HUES48 (cell line): Measurements from ENCODE around the gene KIFC1.
"Not testable (repeated sequence)": the region's sequence is repeated elsewhere in the genome, so short reads cannot be mapped to it uniquely, and the experiment has no call there.

Experiments
- H3K27ac ChIP-seq: one replicate; pipeline ENCODE4 v1.7.0; 2013; ENCODE audit warnings: low read depth, low read length, inconsistent platforms
- H3K27me3 ChIP-seq: 2 replicates; pipeline ENCODE4 v1.6.1; 2013; ENCODE audit warnings: mild to moderate bottlenecking, low read length; ENCODE audit not compliant: control insufficient read depth, insufficient read depth
- H3K36me3 ChIP-seq: 2 replicates; pipeline ENCODE4 v1.6.1; 2013; ENCODE audit warnings: low read length; ENCODE audit not compliant: control insufficient read depth, insufficient read depth
- H3K4me1 ChIP-seq: 2 replicates; pipeline ENCODE4 v1.6.1; 2013; ENCODE audit warnings: mild to moderate bottlenecking, low read length; ENCODE audit not compliant: control insufficient read depth, insufficient read depth
- H3K4me3 ChIP-seq: 2 replicates; pipeline ENCODE4 v1.5.1; 2013; ENCODE audit warnings: mild to moderate bottlenecking, low read depth, low read length
- H3K9ac ChIP-seq: 2 replicates; pipeline ENCODE4 v1.6.1; 2013; ENCODE audit warnings: mild to moderate bottlenecking, low read depth, low read length, moderate library complexity
- H3K9me3 ChIP-seq: 2 replicates; pipeline ENCODE4 v1.6.1; 2013; ENCODE audit warnings: low read length; ENCODE audit not compliant: control insufficient read depth, insufficient read depth

KIFC1 gene

GRCh38 chr6:33398601-33399000, 7.0 kb downstream of the KIFC1 start:
- H3K4me3 ChIP-seq, H3K27ac ChIP-seq, H3K27me3 ChIP-seq, H3K9me3 ChIP-seq, H3K9ac ChIP-seq, H3K4me1 ChIP-seq: not testable (repeated sequence)
- peaks cover 55% of the 10 kb centered on the region for H3K36me3 ChIP-seq

- not testable (repeated sequence) for H3K4me1 ChIP-seq, H3K9ac ChIP-seq, H3K27ac ChIP-seq, H3K9me3 ChIP-seq, H3K27me3 ChIP-seq, H3K4me3 ChIP-seq
- H3K36me3 ChIP-seq: peaks cover 67% of the 10 kb centered on the region
Measured at GRCh38 chr6:33399881-33400280, 8.3 kb downstream of the KIFC1 start.

- H3K27ac ChIP-seq: no peak overlapping the region
- peaks cover 73% of the 10 kb centered on the region for H3K36me3 ChIP-seq
- H3K9me3 ChIP-seq: no peaks in the 10 kb centered on the region
- H3K4me1 ChIP-seq: peaks cover 4% of the 10 kb centered on the region; the same call in 1 of the 2 replicates
- H3K9ac ChIP-seq: no peak overlapping the region
- H3K4me3 ChIP-seq: no peak overlapping the region
- no peaks in the 10 kb centered on the region for H3K27me3 ChIP-seq
Measured at GRCh38 chr6:33404884-33405283, 13.3 kb downstream of the KIFC1 start.

- H3K9me3 ChIP-seq: no peaks in the 10 kb centered on the region
- no peak overlapping the region for H3K9ac ChIP-seq
- peaks cover 4% of the 10 kb centered on the region; the same call in 1 of the 2 replicates for H3K4me1 ChIP-seq
- peaks cover 68% of the 10 kb centered on the region for H3K36me3 ChIP-seq
- H3K4me3 ChIP-seq: no peak overlapping the region
- H3K27me3 ChIP-seq: no peaks in the 10 kb centered on the region
- H3K27ac ChIP-seq: no peak overlapping the region
Measured at GRCh38 chr6:33405386-33405940, 13.8 kb downstream of the KIFC1 start.

GRCh38 chr6:33406126-33406525, 14.5 kb downstream of the KIFC1 start:
- H3K4me1 ChIP-seq: peaks cover 4% of the 10 kb centered on the region; the same call in 1 of the 2 replicates
- no peaks in the 10 kb centered on the region for H3K9me3 ChIP-seq
- no peak overlapping the region for H3K9ac ChIP-seq
- no peak overlapping the region for H3K27ac ChIP-seq
- H3K27me3 ChIP-seq: no peaks in the 10 kb centered on the region
- no peak overlapping the region for H3K4me3 ChIP-seq
- H3K36me3 ChIP-seq: peaks cover 68% of the 10 kb centered on the region

- Histone ChIP-seq H3K9me3 (no peaks in the 10 kb centered on the region), H3K36me3 (peaks cover 63% of the 10 kb centered on the region), H3K4me1 (peaks cover 4% of the 10 kb centered on the region; the same call in 1 of the 2 replicates), H3K9ac (no peak overlapping the region), H3K27me3 (no peaks in the 10 kb centered on the region), H3K27ac (no peak overlapping the region), H3K4me3 (no peak overlapping the region)
Measured at GRCh38 chr6:33407132-33407718, 15.6 kb downstream of the KIFC1 start.

- Histone ChIP-seq H3K9me3 (no peaks in the 10 kb centered on the region), H3K27me3 (no peaks in the 10 kb centered on the region), H3K36me3 (peaks cover 62% of the 10 kb centered on the region), H3K4me1 (peaks cover 4% of the 10 kb centered on the region; the same call in 1 of the 2 replicates), H3K27ac (peak overlapping the region; percentile 95), H3K4me3 (peak overlapping the region; percentile 83), H3K9ac (peak overlapping the region; percentile 29)
Measured at GRCh38 chr6:33410050-33410710, 18.6 kb downstream of the KIFC1 start.

- peaks cover 4% of the 10 kb centered on the region; the same call in 1 of the 2 replicates for H3K4me1 ChIP-seq
Measured at GRCh38 chr6:33410711-33411631, 19.3 kb downstream of the KIFC1 start, which contains the start of gene PHF1. Gene PHF1 (plus strand): TSS chr6:33411014. CDS start chr6:33412264, 1,250 bp downstream.

GRCh38 chr6:33411632-33412005, 20.0 kb downstream of the KIFC1 start:
- H3K36me3 ChIP-seq: peaks cover 62% of the 10 kb centered on the region
- H3K9ac ChIP-seq: peak overlapping the region; percentile 56
- peak overlapping the region; percentile 83 for H3K4me3 ChIP-seq
- no peaks in the 10 kb centered on the region for H3K9me3 ChIP-seq
- H3K4me1 ChIP-seq: peaks cover 8% of the 10 kb centered on the region; the same call in 1 of the 2 replicates
- no peaks in the 10 kb centered on the region for H3K27me3 ChIP-seq
- peak overlapping the region; percentile 95 for H3K27ac ChIP-seq

More at GRCh38 chr6:33410711-33411631, 19.3 kb downstream of the KIFC1 start, which contains the start of gene PHF1:
- Histone ChIP-seq H3K4me3 (peak within 1 kb of the TSS; percentile 83), H3K27ac (peak within 1 kb of the TSS; percentile 95), H3K9ac (peak within 1 kb of the TSS; percentile 58), H3K27me3 (no peaks in the 10 kb centered on the region), H3K9me3 (no peaks in the 10 kb centered on the region), H3K36me3 (peaks cover 62% of the 10 kb centered on the region)

- no peaks in the 10 kb centered on the region for H3K27me3 ChIP-seq
- H3K9me3 ChIP-seq: no peaks in the 10 kb centered on the region
- no peak overlapping the region for H3K27ac ChIP-seq
- peaks cover 55% of the 10 kb centered on the region for H3K36me3 ChIP-seq
- H3K9ac ChIP-seq: no peak overlapping the region
- H3K4me3 ChIP-seq: no peak overlapping the region
- peaks cover 10% of the 10 kb centered on the region; the same call in 1 of the 2 replicates for H3K4me1 ChIP-seq
Measured at GRCh38 chr6:33412140-33413009, 20.8 kb downstream of the KIFC1 start.
